ENCODE measurements around the gene RGR.

RGR gene

GRCh38 chr10:84293171-84293570, 48.3 kb downstream of the RGR start:
- no peak for TF ChIP-seq SIN3A (IDR thresholded peaks at IDR 0.05; ENCODE audit: borderline replicate concordance, insufficient read depth, low read length)
- TF ChIP-seq TAF1 (IDR thresholded peaks at IDR 0.05; ENCODE audit: borderline replicate concordance, insufficient read depth, low read length) = no peak
- no peak for TF ChIP-seq FOXP2 (optimal IDR thresholded peaks at IDR 0.05; ENCODE audit: borderline replicate concordance, extremely low read depth, extremely low read length, insufficient read depth)
- TF ChIP-seq, protein P1, sequence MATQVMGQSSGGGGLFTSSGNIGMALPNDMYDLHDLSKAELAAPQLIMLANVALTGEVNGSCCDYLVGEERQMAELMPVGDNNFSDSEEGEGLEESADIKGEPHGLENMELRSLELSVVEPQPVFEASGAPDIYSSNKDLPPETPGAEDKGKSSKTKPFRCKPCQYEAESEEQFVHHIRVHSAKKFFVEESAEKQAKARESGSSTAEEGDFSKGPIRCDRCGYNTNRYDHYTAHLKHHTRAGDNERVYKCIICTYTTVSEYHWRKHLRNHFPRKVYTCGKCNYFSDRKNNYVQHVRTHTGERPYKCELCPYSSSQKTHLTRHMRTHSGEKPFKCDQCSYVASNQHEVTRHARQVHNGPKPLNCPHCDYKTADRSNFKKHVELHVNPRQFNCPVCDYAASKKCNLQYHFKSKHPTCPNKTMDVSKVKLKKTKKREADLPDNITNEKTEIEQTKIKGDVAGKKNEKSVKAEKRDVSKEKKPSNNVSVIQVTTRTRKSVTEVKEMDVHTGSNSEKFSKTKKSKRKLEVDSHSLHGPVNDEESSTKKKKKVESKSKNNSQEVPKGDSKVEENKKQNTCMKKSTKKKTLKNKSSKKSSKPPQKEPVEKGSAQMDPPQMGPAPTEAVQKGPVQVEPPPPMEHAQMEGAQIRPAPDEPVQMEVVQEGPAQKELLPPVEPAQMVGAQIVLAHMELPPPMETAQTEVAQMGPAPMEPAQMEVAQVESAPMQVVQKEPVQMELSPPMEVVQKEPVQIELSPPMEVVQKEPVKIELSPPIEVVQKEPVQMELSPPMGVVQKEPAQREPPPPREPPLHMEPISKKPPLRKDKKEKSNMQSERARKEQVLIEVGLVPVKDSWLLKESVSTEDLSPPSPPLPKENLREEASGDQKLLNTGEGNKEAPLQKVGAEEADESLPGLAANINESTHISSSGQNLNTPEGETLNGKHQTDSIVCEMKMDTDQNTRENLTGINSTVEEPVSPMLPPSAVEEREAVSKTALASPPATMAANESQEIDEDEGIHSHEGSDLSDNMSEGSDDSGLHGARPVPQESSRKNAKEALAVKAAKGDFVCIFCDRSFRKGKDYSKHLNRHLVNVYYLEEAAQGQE (IDR thresholded peaks at IDR 0.05; ENCODE audit: insufficient read depth in 1 of 2, low read depth in 2 of 2, low read length in 2 of 2) = no peak
- TF ChIP-seq POLR2AphosphoS5 (IDR thresholded peaks at IDR 0.05; ENCODE audit: low read depth, low read length) = no peak

DNA sequence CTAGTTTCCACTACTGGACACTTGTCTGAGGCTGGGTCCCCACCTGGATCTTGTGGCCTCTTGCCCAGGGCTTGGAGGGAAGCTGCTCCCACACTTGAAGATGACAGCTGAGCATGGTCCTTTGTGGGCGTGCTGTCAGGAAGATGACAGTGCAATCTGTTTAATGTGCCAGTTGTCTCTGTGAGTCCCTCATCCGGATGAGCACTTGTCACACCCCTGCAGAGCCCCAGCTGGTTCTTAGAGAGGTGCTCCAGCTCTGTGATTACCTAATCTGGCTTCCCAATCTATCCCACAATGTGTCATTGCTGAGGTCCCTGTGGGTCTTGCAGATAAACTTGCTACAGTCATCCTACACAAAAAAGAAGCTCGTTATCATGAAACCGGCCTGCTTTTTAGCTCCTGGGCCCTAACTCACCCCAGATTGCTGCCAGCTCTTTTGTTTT, 48.7 kb downstream of the RGR start:
- no peak for TF ChIP-seq POLR2AphosphoS5 (IDR thresholded peaks at IDR 0.05; ENCODE audit: low read depth, low read length)
- no peak for TF ChIP-seq FOXP2 (optimal IDR thresholded peaks at IDR 0.05; ENCODE audit: borderline replicate concordance, extremely low read depth, extremely low read length, insufficient read depth)
- no peak for TF ChIP-seq SIN3A (IDR thresholded peaks at IDR 0.05; ENCODE audit: borderline replicate concordance, insufficient read depth, low read length)
- TF ChIP-seq TAF1 (IDR thresholded peaks at IDR 0.05; ENCODE audit: borderline replicate concordance, insufficient read depth, low read length) = no peak
- TF ChIP-seq, protein P1 (IDR thresholded peaks at IDR 0.05; ENCODE audit: insufficient read depth in 1 of 2, low read depth in 2 of 2, low read length in 2 of 2) = no peak

GRCh38 chr10:84294766-84295447, 50.1 kb downstream of the RGR start:
- TF ChIP-seq FOXP2 (optimal IDR thresholded peaks at IDR 0.05; ENCODE audit: borderline replicate concordance, extremely low read depth, extremely low read length, insufficient read depth) (no peak), TAF1 (IDR thresholded peaks at IDR 0.05; ENCODE audit: borderline replicate concordance, insufficient read depth, low read length) (no peak), POLR2AphosphoS5 (IDR thresholded peaks at IDR 0.05; ENCODE audit: low read depth, low read length) (no peak), SIN3A (IDR thresholded peaks at IDR 0.05; ENCODE audit: borderline replicate concordance, insufficient read depth, low read length) (no peak)
- TF ChIP-seq, protein P1 (IDR thresholded peaks at IDR 0.05; ENCODE audit: insufficient read depth in 1 of 2, low read depth in 2 of 2, low read length in 2 of 2) = no peak

GRCh38 chr10:84296091-84296981, 51.5 kb downstream of the RGR start:
- TF ChIP-seq, protein P1 (IDR thresholded peaks at IDR 0.05; ENCODE audit: insufficient read depth in 1 of 2, low read depth in 2 of 2, low read length in 2 of 2) = no peak

All from PFSK-1 (cell line).